OCI-LY3 (cell line): Measurements from ENCODE around the gene GFAP.

Experiments
- H2AFZ ChIP-seq: fragments of 200-600, 300-600 bp; shearing (Covaris generic); 2 replicates; pipeline ENCODE4 v1.6.0; 2014; ENCODE audit warnings: antibody characterized with exemption, low read depth, low read length
- H3K27ac ChIP-seq: fragments of 200-600, 300-600 bp; sonication (generic); 2 replicates; pipeline ENCODE4 v1.5.1; 2014; ENCODE audit warnings: mild to moderate bottlenecking, low read length, moderate library complexity, mixed read lengths
- H3K27me3 ChIP-seq: fragments of 200-600, 300-600 bp; sonication (generic); 2 replicates; pipeline ENCODE4 v1.6.1; 2014; ENCODE audit warnings: low read depth, low read length, mixed read lengths
- H3K36me3 ChIP-seq: fragments of 200-600, 300-600 bp; sonication (generic); replicated peaks from 2 replicates; pipeline ENCODE3; 2014; ENCODE audit warnings: low read depth, low read length, mixed read lengths
- H3K4me1 ChIP-seq: fragments of 300-600, 200-600 bp; sonication (generic); 2 replicates; pipeline ENCODE4 v1.6.1; 2014; ENCODE audit warnings: low read length, mixed read lengths
- H3K4me2 ChIP-seq: fragments of 200-600, 300-600 bp; sonication (generic); 2 replicates; pipeline ENCODE4 v1.6.1; 2014; ENCODE audit warnings: low read length, mixed read lengths
- H3K4me3 ChIP-seq: fragments of 300-600, 200-600 bp; sonication (generic); 2 replicates; pipeline ENCODE4 v1.5.1; 2014; ENCODE audit warnings: antibody characterized with exemption, mild to moderate bottlenecking, low read length, moderate library complexity
- H3K79me2 ChIP-seq: fragments of 300-600, 200-600 bp; shearing (Covaris generic); 2 replicates; pipeline ENCODE4 v1.6.1; 2014; ENCODE audit warnings: mild to moderate bottlenecking, low read length, mixed read lengths
- H3K9ac ChIP-seq: fragments of 300-600, 200-600 bp; shearing (Covaris generic); 2 replicates; pipeline ENCODE4 v1.6.0; 2014; ENCODE audit warnings: mild to moderate bottlenecking, low read length, moderate library complexity
- H3K9me3 ChIP-seq: fragments of 200-600, 300-600 bp; shearing (Covaris generic); 2 replicates; pipeline ENCODE4 v1.6.1; 2014; ENCODE audit warnings: low read length, mixed read lengths; ENCODE audit not compliant: insufficient read depth
- H4K20me1 ChIP-seq: fragments of 200-600, 300-600 bp; sonication (generic); 2 replicates; pipeline ENCODE4 v1.6.1; 2016; ENCODE audit warnings: low read length, mixed read lengths; ENCODE audit not compliant: insufficient read depth
- EZH2phosphoT487 ChIP-seq: fragments of 200-600 bp; shearing (Covaris generic); IDR thresholded peaks from 2 replicates; pipeline ENCODE4 v1.6.1; 2018; ENCODE audit warnings: antibody characterized with exemption, mixed run types, low read depth
- TF ChIP-seq, protein P1 (sequence below): fragments of 200-600, 300-600 bp; sonication (generic); IDR thresholded peaks from 2 replicates; pipeline ENCODE4 v1.5.1; 2014; ENCODE audit warnings: antibody characterized with exemption, low read length, low read depth

The GFAP gene

DNA sequence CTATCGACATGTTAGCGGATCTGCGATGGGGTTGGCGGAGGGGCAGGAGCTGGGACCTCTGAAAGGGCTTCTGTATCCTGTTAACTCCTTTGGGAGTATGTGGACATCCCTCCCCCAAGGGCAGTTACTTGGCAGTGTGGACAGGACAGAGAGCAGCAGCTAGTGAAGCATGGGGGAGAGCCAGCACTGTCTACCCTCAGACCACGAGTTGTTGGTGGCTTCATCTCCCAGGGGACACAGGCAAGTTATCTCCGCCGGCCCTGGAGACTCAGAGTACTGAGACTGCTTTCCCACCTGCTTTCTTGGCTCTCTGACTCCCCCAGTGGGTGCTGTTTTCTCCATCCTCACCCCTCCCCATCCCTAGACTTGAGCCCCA, 5.3 kb upstream of the GFAP start:
- TF ChIP-seq EZH2phosphoT487, result no peak
- TF ChIP-seq, protein P1, sequence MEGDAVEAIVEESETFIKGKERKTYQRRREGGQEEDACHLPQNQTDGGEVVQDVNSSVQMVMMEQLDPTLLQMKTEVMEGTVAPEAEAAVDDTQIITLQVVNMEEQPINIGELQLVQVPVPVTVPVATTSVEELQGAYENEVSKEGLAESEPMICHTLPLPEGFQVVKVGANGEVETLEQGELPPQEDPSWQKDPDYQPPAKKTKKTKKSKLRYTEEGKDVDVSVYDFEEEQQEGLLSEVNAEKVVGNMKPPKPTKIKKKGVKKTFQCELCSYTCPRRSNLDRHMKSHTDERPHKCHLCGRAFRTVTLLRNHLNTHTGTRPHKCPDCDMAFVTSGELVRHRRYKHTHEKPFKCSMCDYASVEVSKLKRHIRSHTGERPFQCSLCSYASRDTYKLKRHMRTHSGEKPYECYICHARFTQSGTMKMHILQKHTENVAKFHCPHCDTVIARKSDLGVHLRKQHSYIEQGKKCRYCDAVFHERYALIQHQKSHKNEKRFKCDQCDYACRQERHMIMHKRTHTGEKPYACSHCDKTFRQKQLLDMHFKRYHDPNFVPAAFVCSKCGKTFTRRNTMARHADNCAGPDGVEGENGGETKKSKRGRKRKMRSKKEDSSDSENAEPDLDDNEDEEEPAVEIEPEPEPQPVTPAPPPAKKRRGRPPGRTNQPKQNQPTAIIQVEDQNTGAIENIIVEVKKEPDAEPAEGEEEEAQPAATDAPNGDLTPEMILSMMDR, result no peak
- no peaks in the 10 kb centered on the region for H4K20me1 ChIP-seq
- H3K4me1 ChIP-seq, result peaks cover 17% of the 10 kb centered on the region
- H3K9ac ChIP-seq, result peak overlapping the region; percentile 19
- no peaks in the 10 kb centered on the region for H3K79me2 ChIP-seq
- H3K9me3 ChIP-seq, result no peaks in the 10 kb centered on the region
- H3K4me3 ChIP-seq, result peak overlapping the region; percentile 25
- peak overlapping the region; percentile 50 for H3K4me2 ChIP-seq
- H3K36me3 ChIP-seq, result peaks cover under 1% of the 10 kb centered on the region
- 0 out of 2 replicates have a peak overlapping the region, but pooled peaks have one; percentile 24 for H2AFZ ChIP-seq
- H3K27ac ChIP-seq, result no peak overlapping the region
- no peaks in the 10 kb centered on the region for H3K27me3 ChIP-seq

DNA sequence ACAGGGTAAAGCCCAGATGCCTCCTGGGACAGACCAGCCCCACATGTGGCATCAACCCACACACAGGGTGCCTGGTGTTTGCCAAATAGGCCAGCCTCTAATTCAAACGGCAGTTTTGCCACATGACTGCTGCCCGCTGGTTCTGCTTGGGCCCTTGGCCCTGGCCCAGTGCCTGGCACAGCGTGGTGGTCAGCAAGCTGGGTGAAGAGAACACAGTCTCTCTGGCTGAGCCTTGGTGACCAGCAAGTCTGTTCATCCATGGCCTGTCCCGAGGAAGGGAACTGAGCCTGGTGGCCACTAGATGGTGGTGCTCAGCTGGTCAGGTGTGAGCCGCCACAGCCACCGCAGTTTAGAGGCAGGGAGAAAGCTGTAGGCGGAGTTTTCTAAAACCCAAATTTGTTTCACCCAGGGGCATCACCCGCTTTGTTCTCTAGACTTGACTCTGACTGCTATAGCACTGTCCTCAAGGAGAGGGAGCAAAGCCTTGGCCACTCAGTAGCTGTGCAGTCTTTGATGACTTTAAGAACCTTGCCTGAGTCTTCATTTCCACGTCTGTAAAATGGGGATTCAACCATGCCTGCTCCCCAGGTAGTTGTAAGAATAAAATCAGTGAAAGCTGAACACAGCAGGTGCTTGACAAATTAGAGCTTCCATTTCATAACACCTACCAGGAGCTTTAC, 4.7 kb upstream of the GFAP start:
- Histone ChIP-seq H3K9ac (peak overlapping the region; percentile 19), H3K4me2 (peak overlapping the region; percentile 50)

DNA sequence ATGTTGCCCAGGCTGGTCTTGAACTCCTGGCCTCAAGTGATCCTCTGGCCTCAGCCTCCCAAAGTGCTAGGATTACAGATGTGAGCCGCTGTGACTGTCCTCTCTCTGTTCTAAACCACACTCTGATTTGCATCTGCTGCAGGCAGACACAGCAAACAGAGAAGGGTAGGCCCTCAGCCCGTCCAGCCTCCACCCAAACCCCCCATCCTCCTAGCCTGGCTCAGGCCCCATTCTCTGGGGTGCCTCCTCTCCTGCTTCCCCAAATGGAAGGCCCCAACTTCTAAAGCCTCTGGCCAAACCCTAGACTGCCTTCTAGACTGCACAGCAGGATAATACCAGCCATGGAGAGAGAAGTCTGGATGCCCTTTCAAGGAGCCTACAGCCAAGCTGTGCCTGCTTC, 4.1 kb upstream of the GFAP start:
- H3K9ac ChIP-seq, result no peak overlapping the region
- H3K27me3 ChIP-seq, result no peaks in the 10 kb centered on the region
- no peak overlapping the region for H3K27ac ChIP-seq
- H2AFZ ChIP-seq, result peak overlapping the region; percentile 47; the same call in 1 of the 2 replicates
- no peak overlapping the region for H3K4me3 ChIP-seq
- TF ChIP-seq, protein P1, result no peak
- no peak for TF ChIP-seq EZH2phosphoT487
- H3K9me3 ChIP-seq, result no peaks in the 10 kb centered on the region
- peaks cover 17% of the 10 kb centered on the region for H3K4me1 ChIP-seq
- H4K20me1 ChIP-seq, result no peaks in the 10 kb centered on the region
- H3K4me2 ChIP-seq, result no peak overlapping the region
- no peaks in the 10 kb centered on the region for H3K79me2 ChIP-seq
- no peaks in the 10 kb centered on the region for H3K36me3 ChIP-seq

More for the DNA sequence above, 4.7 kb upstream of the GFAP start:
- H4K20me1 ChIP-seq, result no peaks in the 10 kb centered on the region
- H3K4me3 ChIP-seq, result peak overlapping the region; percentile 25
- peak overlapping the region; percentile 47; the same call in 1 of the 2 replicates for H2AFZ ChIP-seq
- no peaks in the 10 kb centered on the region for H3K36me3 ChIP-seq
- TF ChIP-seq, protein P1, result peak; percentile 86
- TF ChIP-seq EZH2phosphoT487, result no peak
- no peaks in the 10 kb centered on the region for H3K9me3 ChIP-seq
- H3K79me2 ChIP-seq, result no peaks in the 10 kb centered on the region
- peaks cover 17% of the 10 kb centered on the region for H3K4me1 ChIP-seq
- H3K27ac ChIP-seq, result no peak overlapping the region
- no peaks in the 10 kb centered on the region for H3K27me3 ChIP-seq

DNA sequence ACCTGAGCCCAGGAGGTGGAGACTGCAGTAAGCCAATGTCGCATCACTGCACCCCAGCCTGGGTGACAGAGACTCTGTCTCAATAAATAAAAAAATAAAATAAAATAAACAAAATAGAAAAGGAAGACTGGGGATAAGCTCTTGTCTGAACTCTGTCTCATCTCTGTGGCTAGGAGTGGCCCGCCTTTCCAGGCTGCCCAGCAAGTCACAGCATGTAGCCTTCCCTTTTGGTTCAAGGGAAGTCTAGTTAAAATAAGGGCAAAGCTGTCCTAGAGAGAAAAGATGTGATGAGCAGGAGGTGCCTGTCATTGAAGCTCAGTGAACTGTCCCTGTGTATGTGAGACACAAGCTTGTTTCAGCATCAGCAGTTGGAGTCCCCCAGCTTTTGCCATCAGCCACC, 2.7 kb upstream of the GFAP start:
- Histone ChIP-seq H3K9me3 (no peaks in the 10 kb centered on the region), H3K27me3 (peaks cover 8% of the 10 kb centered on the region), H3K4me2 (no peak overlapping the region), H3K36me3 (no peaks in the 10 kb centered on the region), H2AFZ (no peak overlapping the region), H3K4me3 (no peak overlapping the region), H3K9ac (no peak overlapping the region), H3K4me1 (peaks cover 24% of the 10 kb centered on the region), H3K27ac (no peak overlapping the region), H3K79me2 (no peaks in the 10 kb centered on the region), H4K20me1 (no peaks in the 10 kb centered on the region)
- TF ChIP-seq EZH2phosphoT487, result no peak
- TF ChIP-seq, protein P1, result no peak
